ENCODE data around the gene UBE4B. TPM values are rescaled to one million over a fixed set of nuclear protein-coding genes. Genes with fewer than 3 reads are reported as not detected.

Gene UBE4B
- total and polyA plus RNA-seq, 8 donors, result 38.0 to 54.1 (median 48.3) TPM

DNA sequence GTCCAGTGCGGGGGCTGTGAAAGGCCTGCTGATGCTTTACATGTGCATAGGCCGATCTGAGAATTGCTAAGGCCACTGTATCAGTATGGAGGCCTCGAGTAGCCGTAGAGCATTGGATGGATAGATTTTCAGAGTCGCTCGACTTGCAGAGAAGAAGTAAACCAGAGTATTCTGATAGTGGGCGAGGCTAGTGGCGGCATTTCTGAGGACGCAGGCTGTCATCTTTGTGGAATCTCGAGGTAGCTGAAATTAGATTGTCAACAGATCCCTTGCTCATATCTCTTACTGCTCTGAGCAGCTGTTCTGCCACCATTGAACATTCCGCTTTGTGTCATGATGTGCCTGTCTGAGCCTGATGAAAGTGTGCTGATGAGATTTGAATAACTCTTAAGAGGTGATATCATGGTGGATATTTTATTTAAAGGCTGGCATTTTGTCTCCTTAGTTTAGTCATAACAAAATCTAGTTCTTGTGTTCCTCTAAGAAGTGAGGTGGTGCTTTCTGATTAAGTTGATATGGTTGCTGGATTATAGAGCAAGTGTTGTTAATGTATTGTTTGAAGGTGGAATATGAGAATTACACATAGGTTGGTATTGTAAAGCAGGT, 179.2 kb downstream of the UBE4B start:
- ATAC-seq (no peak), DNase-seq (peak in 2 of 4 donors; percentile 24 to 41)
- peak overlapping the region; percentile 99 for H3K27ac ChIP-seq
- intact Hi-C loops (cut with DNase I), result no loop called here
- H3K27me3 ChIP-seq, result no peaks in the 10 kb centered on the region
- peak overlapping the region; percentile 81 to 89 for H3K4me3 ChIP-seq
- TF ChIP-seq, protein P1, sequence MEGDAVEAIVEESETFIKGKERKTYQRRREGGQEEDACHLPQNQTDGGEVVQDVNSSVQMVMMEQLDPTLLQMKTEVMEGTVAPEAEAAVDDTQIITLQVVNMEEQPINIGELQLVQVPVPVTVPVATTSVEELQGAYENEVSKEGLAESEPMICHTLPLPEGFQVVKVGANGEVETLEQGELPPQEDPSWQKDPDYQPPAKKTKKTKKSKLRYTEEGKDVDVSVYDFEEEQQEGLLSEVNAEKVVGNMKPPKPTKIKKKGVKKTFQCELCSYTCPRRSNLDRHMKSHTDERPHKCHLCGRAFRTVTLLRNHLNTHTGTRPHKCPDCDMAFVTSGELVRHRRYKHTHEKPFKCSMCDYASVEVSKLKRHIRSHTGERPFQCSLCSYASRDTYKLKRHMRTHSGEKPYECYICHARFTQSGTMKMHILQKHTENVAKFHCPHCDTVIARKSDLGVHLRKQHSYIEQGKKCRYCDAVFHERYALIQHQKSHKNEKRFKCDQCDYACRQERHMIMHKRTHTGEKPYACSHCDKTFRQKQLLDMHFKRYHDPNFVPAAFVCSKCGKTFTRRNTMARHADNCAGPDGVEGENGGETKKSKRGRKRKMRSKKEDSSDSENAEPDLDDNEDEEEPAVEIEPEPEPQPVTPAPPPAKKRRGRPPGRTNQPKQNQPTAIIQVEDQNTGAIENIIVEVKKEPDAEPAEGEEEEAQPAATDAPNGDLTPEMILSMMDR (IDR thresholded peaks at IDR 0.05), result no peak
- no peaks in the 10 kb centered on the region for H3K36me3 ChIP-seq
- no peaks in the 10 kb centered on the region for H3K9me3 ChIP-seq
- H3K4me1 ChIP-seq, result peaks cover 28 to 62% of the 10 kb centered on the region in 2 donors

DNA sequence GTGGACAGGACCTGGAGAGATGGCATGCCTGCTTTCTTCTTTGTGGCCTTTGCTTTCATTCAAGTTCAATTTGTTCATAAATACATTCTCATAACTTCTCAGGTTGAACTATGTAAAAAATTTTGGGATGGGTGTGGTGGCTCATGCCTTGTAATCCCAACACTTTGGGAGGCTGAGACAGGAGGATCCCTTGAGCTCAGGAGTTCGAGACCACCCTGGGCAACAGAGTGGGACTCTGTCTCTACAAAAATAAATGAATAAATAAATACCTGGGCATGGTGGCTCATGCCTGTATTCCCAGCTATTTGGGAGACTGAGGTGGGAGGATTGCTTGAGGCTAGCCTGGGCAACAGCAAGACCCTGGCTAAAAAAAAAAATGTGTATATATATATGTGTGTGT, 179.7 kb downstream of the UBE4B start:
- H3K4me1 ChIP-seq, result peaks cover 30 to 67% of the 10 kb centered on the region in 2 donors
- intact Hi-C loops (cut with DNase I), result no loop called here
- H3K27me3 ChIP-seq, result no peaks in the 10 kb centered on the region
- TF ChIP-seq, protein P1 (IDR thresholded peaks at IDR 0.05), result no peak
- H3K4me3 ChIP-seq, result peak overlapping the region in 1 of 2 donors; percentile 81
- H3K36me3 ChIP-seq, result no peaks in the 10 kb centered on the region
- DNase-seq (no peak), ATAC-seq (no peak)
- peak overlapping the region; percentile 99 for H3K27ac ChIP-seq
- H3K9me3 ChIP-seq, result no peaks in the 10 kb centered on the region

DNA sequence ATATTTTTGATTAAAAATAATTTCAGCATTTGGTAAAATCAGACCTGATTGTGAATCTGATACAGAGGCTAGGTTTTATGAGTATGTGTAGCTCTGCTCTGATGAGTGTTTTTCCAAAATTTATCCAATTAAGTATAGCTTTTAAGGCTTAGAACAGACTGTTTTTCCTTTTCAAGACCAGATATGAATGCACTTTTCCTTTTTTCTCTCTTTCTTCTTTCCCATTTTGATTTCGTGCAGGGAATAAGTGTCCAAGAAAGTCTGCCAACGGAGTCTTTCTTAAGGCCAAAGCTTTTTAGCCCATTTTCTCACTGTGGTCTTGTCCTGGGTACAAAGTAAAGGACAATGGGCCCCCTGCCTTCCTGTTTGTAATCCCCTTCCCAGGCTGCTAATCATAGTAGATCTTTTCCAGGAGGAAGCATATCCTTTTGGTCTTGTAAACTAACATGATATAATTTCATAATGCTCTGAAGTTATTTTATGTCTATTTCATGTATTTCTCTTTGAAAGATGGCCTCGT, 180.5 kb downstream of the UBE4B start:
- no peak for DNase-seq
- Histone ChIP-seq H3K36me3 (no peaks in the 10 kb centered on the region), H3K27me3 (no peaks in the 10 kb centered on the region), H3K27ac (peak overlapping the region; percentile 36 to 99), H3K9me3 (no peaks in the 10 kb centered on the region), H3K4me1 (peaks cover 37 to 72% of the 10 kb centered on the region in 2 donors), H3K4me3 (no peak overlapping the region)
- TF ChIP-seq, protein P1 (IDR thresholded peaks at IDR 0.05), result no peak
- intact Hi-C loops (cut with DNase I), result no loop called here
- ATAC-seq, result no peak

DNA sequence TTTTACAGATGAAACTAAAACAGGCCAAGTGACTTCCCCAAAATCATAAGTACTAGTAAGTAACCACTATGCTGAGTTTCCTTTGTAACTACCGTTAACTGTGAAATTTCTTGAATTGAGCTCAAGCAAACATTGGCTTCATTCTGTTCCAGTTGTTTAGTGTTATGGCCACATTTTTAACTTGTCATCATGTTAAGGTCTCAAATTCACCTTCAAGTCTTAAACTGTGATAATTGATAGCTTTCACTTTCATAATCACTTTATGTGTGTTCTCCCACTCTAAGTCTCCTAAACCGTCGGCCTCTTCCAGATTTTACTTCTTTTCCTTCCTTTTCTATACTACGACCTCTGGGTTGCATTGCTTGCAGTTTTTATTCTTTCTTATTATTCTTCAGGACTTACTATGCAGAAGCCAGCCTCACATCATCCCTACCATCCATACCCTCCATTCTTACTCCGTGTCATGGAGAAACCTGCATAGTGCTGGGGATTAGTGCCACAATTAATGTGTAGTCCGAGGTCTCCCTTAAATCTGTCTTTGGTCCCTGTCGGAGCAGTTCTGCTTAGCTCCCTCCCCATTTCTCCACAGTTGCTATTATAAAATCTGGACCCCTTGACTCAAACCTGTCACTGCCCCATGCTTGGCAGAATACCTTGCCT, 183.5 kb downstream of the UBE4B start:
- H3K4me1 ChIP-seq, result peaks cover 34 to 65% of the 10 kb centered on the region in 2 donors
- TF ChIP-seq, protein P1 (IDR thresholded peaks at IDR 0.05), result no peak
- DNase-seq, result no peak
- no peak for ATAC-seq
- H3K27me3 ChIP-seq, result no peaks in the 10 kb centered on the region
- H3K27ac ChIP-seq, result peak overlapping the region in 1 of 2 donors; percentile 57
- intact Hi-C loops (cut with DNase I), result no loop called here
- no peak overlapping the region for H3K4me3 ChIP-seq
- H3K9me3 ChIP-seq, result no peaks in the 10 kb centered on the region
- H3K36me3 ChIP-seq, result no peaks in the 10 kb centered on the region

DNA sequence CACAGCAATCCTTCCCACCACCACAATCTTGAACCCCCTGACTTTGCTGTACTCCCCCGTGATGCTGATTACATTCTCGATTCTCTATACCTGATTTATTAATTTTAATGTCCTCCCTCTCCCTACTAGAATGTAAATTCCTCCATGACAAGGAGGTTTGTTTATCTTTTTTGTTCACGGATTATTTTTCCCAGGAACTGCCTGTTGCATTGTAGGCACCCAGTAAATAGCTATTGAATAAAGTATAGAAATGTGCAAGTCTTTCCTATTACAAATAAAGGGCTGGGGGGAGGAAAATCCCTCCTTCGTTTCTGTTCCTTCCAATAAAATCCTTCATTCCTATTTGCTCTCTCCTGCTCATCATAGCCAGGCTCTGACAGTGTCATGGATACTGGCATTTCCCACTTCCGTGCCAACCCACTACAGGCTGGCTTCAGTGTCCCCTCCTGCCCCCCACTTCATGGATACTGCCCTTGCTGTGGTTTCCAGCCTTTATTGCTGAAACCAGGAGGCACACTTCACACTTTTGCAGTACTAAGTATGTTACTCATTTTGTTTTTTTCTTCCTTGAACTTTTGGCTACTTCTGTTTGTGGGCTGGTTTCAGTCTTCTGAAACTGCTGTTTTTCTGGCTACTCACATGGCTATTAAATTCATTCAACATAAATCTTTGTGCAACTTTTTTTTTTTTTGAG, 185.1 kb downstream of the UBE4B start:
- Histone ChIP-seq H3K4me1 (peaks cover 32 to 60% of the 10 kb centered on the region in 2 donors), H3K27ac (peak overlapping the region; percentile 28 to 40), H3K27me3 (no peaks in the 10 kb centered on the region), H3K4me3 (no peak overlapping the region), H3K36me3 (no peaks in the 10 kb centered on the region), H3K9me3 (no peaks in the 10 kb centered on the region)
- no peak for DNase-seq
- intact Hi-C loops (cut with DNase I), result no loop called here
- ATAC-seq, result peak; percentile 37
- TF ChIP-seq, protein P1 (IDR thresholded peaks at IDR 0.05), result no peak
